PFSK-1 (cell line): ENCODE data around the gene AP3D1.

Experiments used
- FOXP2 ChIP-seq: optimal IDR thresholded peaks from 2 replicates; pipeline ENCODE3; 2011; ENCODE audit warnings: borderline replicate concordance, control low read depth, inconsistent platforms; ENCODE audit not compliant: insufficient read depth; ENCODE audit errors: extremely low read length, extremely low read depth
- POLR2AphosphoS5 ChIP-seq: IDR thresholded peaks from 2 replicates; pipeline ENCODE4 v1.6.1; 2012; ENCODE audit warnings: low read depth, mild to moderate bottlenecking, control low read depth, low read length, moderate library complexity
- REST ChIP-seq, 2 experiments: IDR thresholded peaks; 2 replicates each; pipeline versions ENCODE4 v1.6.1 to v1.8.0; 2011 to 2012; ENCODE audit warnings: low read depth in 2 of 2, low read length in 2 of 2, control low read depth in 1 of 2, inconsistent platforms in 1 of 2, mild to moderate bottlenecking in 1 of 2, moderate library complexity in 1 of 2; ENCODE audit not compliant: insufficient read depth in 1 of 2
- SIN3A ChIP-seq: IDR thresholded peaks from 2 replicates; pipeline ENCODE4 v1.6.1; 2012; ENCODE audit warnings: mild to moderate bottlenecking, low read length, moderate library complexity, borderline replicate concordance; ENCODE audit not compliant: insufficient read depth
- TAF1 ChIP-seq: IDR thresholded peaks from 2 replicates; pipeline ENCODE4 v1.6.1; 2012; ENCODE audit warnings: low read length, control low read depth, borderline replicate concordance; ENCODE audit not compliant: insufficient read depth

The AP3D1 gene

GRCh38 chr19:2121416-2122051, 29.8 kb downstream of the AP3D1 start:
- TF ChIP-seq TAF1 (no peak), FOXP2 (no peak), SIN3A (no peak), REST (IDR thresholded peaks at IDR 0.05; ENCODE audit: insufficient read depth in 1 of 2, low read depth in 2 of 2, low read length in 2 of 2) (no peak), POLR2AphosphoS5 (no peak)

- TF ChIP-seq SIN3A: no peak
- no peak for TF ChIP-seq REST (IDR thresholded peaks at IDR 0.05; ENCODE audit: insufficient read depth in 1 of 2, low read depth in 2 of 2, low read length in 2 of 2)
- no peak for TF ChIP-seq POLR2AphosphoS5
- TF ChIP-seq TAF1: no peak
- TF ChIP-seq FOXP2: no peak
Observed at GRCh38 chr19:2120821-2121220, 30.5 kb downstream of the AP3D1 start.

- no peak for TF ChIP-seq REST (IDR thresholded peaks at IDR 0.05; ENCODE audit: insufficient read depth in 1 of 2, low read depth in 2 of 2, low read length in 2 of 2)
- no peak for TF ChIP-seq TAF1
- no peak for TF ChIP-seq POLR2AphosphoS5
- no peak for TF ChIP-seq FOXP2
Observed at GRCh38 chr19:2119921-2120785, 31.2 kb downstream of the AP3D1 start.

- TF ChIP-seq POLR2AphosphoS5 (no peak), TAF1 (no peak), SIN3A (no peak), FOXP2 (no peak), REST (IDR thresholded peaks at IDR 0.05; ENCODE audit: insufficient read depth in 1 of 2, low read depth in 2 of 2, low read length in 2 of 2) (no peak)
Observed at GRCh38 chr19:2118438-2118837, 32.9 kb downstream of the AP3D1 start.
